Measurements from ENCODE around the gene ALDH16A1. TPM values are rescaled to one million over a fixed set of nuclear protein-coding genes. Genes with fewer than 3 reads are reported as not detected.

ALDH16A1 gene
- total RNA-seq, 4 donors from 2014 or later: 32.5 to 39.5 (median 34.2) TPM

DNA sequence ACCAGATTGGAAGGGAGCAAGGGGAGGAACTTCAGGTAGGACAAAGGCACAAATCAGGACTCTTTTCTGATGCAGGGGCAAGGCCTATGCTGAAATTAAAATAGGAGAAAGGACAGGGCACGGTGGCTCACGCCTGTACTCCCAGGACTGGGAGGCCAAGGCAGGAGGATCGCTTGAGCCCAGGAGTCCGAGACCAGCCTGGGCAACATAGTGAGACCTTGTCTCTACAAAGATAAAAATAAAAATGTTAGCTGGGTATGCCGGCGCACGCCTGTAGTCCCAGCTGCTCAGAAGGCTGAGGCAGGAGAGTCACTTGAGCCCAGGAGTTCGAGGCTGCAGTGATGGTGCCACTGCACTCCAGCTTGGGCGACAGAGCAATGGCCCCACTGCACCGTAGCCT lies 17.4 kb upstream of the ALDH16A1 start:
- intact Hi-C loops (cut with DNase I): no loop called here
- TF ChIP-seq CTCF (IDR thresholded peaks at IDR 0.05): no peak
- TF ChIP-seq POLR2A (IDR thresholded peaks at IDR 0.05): no peak
- no peak for DNase-seq
- Histone ChIP-seq H3K9me3 (no peaks in the 10 kb centered on the region), H3K27me3 (peaks cover 23% of the 10 kb centered on the region), H3K27ac (no peak overlapping the region), H3K4me3 (replicated peaks in 1 of 3) (no peak overlapping the region), H3K4me1 (no peaks in the 10 kb centered on the region), H3K36me3 (no peaks in the 10 kb centered on the region)
- WGBS, 2 donors: 82% methylated on average over 10 of the region's 10 CpGs

DNA sequence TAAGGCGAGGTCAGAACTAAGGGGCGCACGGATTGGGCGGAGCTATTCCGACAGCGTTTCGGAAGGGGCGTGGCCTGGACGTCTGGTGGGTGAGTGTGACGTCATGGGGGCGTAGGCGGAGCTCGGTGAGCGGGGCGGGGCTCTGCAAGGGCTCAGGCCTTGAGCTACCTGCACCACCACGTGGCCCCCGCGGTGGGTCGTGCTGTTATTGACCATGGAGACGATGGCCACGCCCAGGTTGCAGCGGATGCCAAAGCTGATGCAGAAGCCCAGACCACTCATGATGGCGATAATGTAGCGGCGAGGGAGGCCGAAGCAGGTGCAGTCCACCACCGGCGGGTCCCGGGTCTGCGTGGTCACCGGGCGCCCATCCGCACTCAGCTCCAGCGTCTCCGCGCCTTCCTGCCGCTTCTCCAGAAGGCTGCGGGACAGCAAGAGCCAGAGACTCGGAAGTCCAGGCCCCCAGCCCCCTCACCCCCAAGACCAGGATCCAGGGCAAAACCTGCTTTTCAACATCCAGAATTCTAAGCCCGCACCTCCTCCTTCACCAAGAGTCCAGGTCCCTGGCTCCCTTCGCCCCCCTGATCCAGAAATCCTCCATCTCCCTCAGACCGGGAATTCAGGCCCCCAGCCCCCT lies 16.5 kb upstream of the ALDH16A1 start:
- intact Hi-C loops (cut with DNase I): no loop called here
- H3K27me3 ChIP-seq: peaks cover 19% of the 10 kb centered on the region
- WGBS, 2 donors: 15 to 21% methylated on average over 24 to 34 of the region's 42 CpGs

GRCh38 chr19:49437231-49437630 lies 15.8 kb upstream of the ALDH16A1 start:
- no peak for DNase-seq
- H3K9me3 ChIP-seq: no peaks in the 10 kb centered on the region
- H3K27me3 ChIP-seq: peaks cover 24% of the 10 kb centered on the region
- H3K4me1 ChIP-seq: peaks cover 0 to 2% of the 10 kb centered on the region in 2 donors
- H3K36me3 ChIP-seq: no peaks in the 10 kb centered on the region
- 16 to 31% methylated on average over 7 to 8 of the region's 8 CpGs for WGBS, 2 donors
- H3K27ac ChIP-seq: no peak overlapping the region
- intact Hi-C loops (cut with DNase I): no loop called here
- TF ChIP-seq POLR2A (IDR thresholded peaks at IDR 0.05): no peak
- TF ChIP-seq CTCF (IDR thresholded peaks at IDR 0.05): no peak
- H3K4me3 ChIP-seq (replicated peaks in 1 of 3): no peak overlapping the region

More for the DNA sequence above, 16.5 kb upstream of the ALDH16A1 start:
- DNase-seq: no peak
- Histone ChIP-seq H3K36me3 (no peaks in the 10 kb centered on the region), H3K4me3 (replicated peaks in 1 of 3) (no peak overlapping the region), H3K27ac (no peak overlapping the region), H3K4me1 (no peaks in the 10 kb centered on the region), H3K9me3 (no peaks in the 10 kb centered on the region)
- TF ChIP-seq CTCF (IDR thresholded peaks at IDR 0.05) (no peak), POLR2A (IDR thresholded peaks at IDR 0.05) (no peak)

- DNase-seq: no peak
- H3K27ac ChIP-seq: no peak overlapping the region
- no peak for TF ChIP-seq CTCF (IDR thresholded peaks at IDR 0.05)
- TF ChIP-seq POLR2A (IDR thresholded peaks at IDR 0.05): no peak
- peaks cover 0 to 7% of the 10 kb centered on the region in 2 donors for H3K4me1 ChIP-seq
- no peaks in the 10 kb centered on the region for H3K9me3 ChIP-seq
- no peak overlapping the region for H3K4me3 ChIP-seq (replicated peaks in 1 of 3)
- peaks cover 16% of the 10 kb centered on the region for H3K27me3 ChIP-seq
- no peaks in the 10 kb centered on the region for H3K36me3 ChIP-seq
- intact Hi-C loops (cut with DNase I): no loop called here
- WGBS, 2 donors: 18 to 39% methylated on average over 6 of the region's 6 CpGs
Measured at GRCh38 chr19:49438261-49438660, 14.8 kb upstream of the ALDH16A1 start.

DNA sequence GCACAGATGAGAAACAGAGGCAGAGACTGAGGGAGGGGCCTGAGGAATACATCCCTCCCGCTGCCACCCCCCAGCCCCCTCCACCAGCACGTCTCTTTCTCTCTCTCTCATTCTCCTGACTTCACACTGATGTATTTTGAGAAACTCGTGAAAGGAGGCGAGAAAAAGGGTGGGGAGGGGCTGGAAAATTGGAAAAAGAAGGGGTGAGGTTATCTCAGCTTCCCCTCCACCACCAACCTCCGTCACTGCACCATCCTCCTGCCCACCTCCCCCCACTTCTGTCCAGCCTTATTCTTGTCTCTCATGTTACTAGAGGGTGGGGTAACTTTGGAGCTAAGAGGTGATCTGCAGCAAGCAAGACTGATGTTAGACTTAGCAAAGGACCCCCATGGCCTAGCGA lies 13.2 kb upstream of the ALDH16A1 start:
- Histone ChIP-seq H3K27me3 (peaks cover 9% of the 10 kb centered on the region), H3K36me3 (no peaks in the 10 kb centered on the region), H3K4me3 (replicated peaks in 1 of 3) (no peak overlapping the region), H3K9me3 (no peaks in the 10 kb centered on the region), H3K4me1 (peaks cover 0 to 7% of the 10 kb centered on the region in 2 donors), H3K27ac (no peak overlapping the region)
- no peak for DNase-seq
- 47 to 53% methylated on average over 6 of the region's 6 CpGs for WGBS, 2 donors
- intact Hi-C loops (cut with DNase I): no loop called here
- no peak for TF ChIP-seq POLR2A (IDR thresholded peaks at IDR 0.05)
- no peak for TF ChIP-seq CTCF (IDR thresholded peaks at IDR 0.05)
